Stimulated activated CD4-positive, alpha-beta T cell treated with anti-CD3 and anti-CD28 coated beads, Interleukin-2, amount 100 ng/mL, for 48 hours (primary cell): Measurements from ENCODE around the gene TLE5.
"Not testable (repeated sequence)": the region's sequence is repeated elsewhere in the genome, so short reads cannot be mapped to it uniquely, and the experiment has no call there.

Experiments used
- DNase-seq, 2 donors: peaks; one replicate each; pipeline ENCODE4 v3.0.0-alpha.2; 2020

Gene TLE5

DNA sequence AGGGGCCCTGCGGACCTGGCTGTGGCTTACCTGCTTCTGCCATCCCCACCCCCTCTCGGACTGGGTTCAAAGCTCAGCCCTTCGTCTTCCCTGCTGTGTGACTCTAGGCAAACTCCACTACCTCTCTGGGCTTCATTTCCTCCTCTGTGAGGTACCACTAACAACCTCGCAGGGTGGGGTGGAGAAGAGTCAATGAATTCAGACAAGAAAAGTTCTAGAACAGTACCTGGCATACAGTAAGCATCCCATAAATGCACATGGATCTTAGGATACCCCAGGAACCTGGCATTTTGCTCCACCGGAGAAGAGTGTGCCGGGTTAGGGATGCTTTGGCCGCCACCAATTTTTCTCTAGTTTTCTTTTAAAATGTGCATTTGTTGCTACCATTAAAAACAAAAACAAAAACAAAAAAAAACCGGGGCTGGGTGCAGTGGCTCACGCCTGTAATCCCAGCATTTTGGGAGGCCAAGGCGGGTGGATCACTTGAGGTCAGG is 3.4 kb downstream of the TLE5 start:
- DNase-seq: no peak

DNA sequence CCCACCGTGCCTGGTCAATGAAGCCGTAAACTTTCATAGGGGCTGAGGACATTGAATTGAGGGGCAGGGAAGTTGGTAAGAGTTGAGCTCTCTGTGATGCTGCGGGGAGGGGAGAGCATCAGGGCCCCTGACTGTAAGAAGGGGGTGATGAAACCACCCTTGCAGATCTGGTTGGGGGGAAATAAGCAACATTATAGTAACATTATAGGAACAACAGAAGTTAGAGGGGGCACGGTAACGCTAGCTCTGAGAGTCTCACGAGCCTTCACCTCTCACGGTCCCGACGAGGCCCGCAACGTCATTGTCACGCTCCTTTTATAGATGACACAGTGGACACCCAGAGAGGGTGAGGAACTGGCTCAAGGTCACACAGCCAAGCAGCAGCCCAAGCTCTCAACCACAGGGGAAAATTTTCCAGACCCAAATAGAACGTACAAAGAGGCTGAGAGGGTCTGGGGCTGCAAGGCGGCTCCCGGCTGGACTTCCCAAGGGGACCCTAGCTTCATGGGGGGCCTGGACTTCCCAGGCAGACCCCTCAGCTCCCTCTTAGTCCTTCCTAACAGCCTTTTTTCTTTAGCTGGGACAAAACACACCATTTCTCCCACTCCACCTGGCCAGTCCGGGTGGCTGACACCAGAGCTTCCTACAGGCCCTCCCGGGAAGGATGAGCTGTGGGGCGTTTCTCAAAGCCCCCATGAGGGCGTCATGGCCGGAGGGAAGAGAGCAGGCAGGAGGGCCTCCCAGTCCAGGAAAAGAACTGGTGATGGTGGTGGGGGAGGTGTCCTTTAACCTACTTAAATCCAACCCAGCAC is 4.1 kb downstream of the TLE5 start:
- DNase-seq: no peak

DNA sequence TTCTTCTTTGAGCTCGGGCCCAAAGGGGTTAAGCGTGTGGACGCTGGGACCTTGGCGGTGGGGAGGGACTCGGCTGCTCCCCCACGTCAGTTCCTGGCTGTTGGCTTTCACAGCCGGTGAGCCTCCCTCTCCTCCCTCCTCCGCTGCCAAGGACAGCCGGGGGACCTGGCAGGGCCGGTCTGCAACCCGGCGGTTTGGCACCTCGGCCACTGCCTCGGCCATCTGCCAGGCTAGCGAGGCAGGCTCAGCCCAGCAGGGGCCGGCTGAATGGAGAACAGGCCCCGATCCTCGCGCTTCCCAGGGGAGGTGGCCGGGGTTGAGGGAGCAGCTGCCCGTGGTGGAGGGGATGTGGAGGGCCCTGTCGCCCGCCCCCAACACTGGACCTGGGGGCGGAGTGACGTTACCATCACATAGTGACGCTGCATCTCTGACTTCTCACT is 5.0 kb downstream of the TLE5 start:
- no peak for DNase-seq

DNA sequence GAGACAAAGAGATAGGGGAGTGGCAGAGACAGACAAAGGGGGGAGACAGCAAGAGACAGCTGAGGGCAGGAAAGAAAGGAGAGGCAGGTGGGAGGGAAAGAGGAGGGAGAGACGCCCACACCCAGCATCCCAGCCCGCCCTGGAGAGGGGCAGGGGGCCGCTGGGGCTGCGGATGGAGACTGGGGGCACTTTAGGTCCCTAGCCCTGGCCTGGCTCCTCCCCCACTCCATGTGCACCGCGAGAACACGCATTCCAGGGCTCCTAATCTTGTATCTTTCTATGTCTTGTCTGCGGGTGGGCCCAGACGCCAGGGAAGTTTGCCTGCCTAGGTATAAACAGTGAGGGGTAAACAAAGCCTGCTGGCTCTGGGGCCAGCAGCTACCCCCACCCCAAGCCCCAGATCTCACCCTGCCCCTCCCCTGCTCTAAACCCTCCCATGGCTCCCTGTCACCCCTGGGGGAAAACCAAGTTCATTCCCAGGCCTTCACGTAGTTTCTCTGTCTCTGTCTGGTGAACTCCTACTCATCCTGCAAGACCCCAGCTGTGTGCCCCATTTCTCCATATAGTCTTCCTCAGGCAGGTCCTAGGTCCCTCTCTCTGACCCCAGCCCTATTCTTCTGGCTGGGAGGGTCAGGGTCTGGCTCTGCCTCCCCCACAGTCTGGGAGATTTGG is 5.7 kb downstream of the TLE5 start:
- no peak for DNase-seq

DNA sequence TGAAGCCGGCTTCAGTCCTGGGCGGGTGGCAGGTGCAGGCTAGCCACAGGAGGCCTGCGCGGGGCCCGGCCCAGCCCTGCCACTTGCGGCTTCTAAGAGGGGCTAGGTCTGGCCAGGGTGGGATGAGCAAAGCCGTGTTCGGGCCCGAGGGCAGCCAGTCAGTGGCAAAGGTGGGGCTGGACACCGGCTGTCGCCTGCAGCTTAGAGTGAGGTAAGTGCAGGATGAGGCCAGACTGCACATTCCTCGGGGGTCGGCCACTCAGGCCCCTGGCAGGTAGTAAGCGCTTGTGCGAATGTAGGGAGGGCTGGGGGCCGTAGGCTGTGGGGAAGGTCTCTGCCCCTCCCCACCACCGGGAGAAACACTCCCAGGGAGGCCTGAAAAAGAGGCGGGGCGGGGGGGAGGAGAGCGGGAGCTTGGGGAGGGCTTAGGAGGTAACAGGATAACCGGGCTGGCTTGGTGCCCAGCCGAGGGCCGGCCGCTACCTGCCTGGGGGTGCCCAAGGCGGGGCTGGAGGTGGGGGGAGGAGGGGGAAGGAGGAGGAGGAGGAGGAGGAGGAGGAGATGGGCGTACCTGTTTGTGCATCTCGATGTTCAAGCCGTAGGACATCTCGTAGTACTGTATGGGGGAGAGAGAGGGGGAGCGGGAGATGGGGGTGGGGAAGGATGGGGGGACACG is 6.4 kb downstream of the TLE5 start:
- no peak for DNase-seq

DNA sequence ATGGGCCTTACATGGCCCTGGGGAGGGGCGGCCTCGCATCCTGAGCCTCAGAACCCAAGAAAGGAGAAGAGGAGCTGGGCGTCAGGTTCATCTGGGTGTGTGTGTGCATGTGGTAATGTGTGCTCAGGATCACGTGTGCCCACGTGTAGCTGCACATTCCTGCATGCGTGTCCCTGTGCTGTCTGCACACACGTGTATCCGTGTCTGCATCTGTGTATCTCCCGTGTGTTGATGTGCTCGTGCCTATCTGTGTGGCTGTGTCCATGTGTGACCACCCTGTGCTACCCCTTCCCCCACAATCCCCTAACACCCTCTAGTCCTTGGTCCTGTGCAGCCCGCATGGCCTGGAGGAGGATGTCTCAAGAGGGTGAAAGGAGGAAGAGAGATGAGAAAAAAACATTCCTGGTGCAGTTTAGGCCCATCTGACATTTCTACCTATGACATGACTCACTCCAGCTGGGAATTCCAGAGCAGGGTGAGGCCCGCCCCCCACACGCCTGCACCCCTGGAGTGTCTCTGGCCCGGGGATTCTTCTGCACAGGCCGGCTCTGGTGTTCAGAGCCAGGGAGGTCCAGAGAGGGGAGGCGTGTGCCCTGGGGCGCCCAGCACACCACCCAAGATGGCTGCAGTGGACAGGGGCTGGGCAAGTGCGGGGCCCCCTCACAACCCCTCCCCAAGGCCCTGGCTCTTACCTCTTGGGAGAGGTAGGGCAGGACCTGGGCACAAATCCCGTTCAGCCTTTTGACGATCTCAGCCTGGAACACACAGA is 7.1 kb downstream of the TLE5 start:
- DNase-seq: no peak

DNA sequence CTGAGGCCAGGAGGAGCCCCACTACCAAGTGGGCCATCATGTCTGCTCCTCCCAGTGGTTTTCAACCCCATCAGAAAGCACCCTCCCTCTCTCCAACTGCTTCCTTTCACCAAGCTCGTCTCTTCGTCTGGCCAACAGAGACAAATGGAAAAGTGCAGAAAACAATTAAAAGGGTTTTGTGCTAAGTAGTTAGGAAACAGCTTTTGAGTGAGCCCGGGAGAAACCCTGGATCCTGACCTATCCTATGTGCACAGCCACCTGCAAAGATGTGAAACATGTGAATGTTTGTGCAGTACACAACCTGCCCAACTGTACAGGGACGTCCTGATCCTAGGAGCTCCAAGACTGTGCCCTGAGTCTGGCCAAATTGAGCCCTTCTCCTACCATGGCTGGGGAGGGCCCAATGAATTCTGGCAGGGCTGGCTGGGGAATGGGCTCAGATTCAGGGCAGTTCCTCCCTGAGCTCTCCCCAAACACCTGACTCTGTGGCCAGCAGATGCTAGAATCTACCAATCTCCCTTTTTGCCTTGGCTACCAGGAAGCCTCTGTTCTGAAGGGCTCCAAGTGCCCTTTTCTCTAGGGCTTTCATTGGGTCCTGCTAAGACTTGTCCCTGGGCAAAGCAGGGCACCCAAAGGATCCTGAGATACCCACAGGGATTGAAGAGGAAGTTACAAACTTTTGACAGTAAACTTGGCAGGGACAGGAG is 7.9 kb downstream of the TLE5 start:
- DNase-seq: no peak

DNA sequence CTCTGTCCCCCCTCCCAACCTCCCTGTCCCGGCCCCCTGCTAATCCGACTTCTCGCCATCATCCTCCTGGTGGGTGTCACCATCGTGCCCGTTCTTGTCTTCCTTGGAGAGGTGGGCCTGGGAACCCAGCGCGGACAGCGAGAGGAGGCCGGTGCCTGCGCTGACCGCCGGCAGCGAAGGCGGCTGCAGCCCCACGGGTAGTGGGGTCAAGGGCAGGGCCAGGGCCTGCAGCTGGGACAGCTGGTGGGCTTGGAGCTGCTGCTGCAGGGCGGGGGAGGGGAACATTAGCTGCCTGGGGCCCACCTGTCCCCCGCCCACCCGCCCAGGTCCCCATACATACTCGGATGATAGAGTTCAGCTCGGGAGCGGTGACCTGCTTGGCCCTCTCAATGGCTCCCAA is 8.5 kb downstream of the TLE5 start:
- DNase-seq: no peak

DNA sequence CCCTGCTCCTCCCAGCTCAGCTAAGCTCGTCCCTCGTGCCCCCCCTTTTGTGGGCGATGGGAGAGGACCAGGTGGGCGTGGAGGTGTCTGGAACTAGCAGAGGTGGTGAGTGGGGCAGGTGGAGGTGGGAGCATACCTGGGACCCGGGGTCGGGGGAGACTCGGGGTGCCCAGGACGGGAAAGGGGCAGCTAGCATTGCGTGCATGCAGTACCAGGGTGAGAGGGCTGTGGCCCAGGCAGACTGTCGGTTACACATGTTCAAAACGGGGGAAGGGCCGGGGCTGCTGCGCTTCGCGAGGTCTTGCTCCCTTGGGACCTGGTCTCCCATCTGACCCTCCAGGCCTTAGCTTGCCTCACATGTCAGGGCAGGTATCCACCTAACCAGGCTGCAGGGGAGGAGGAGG is 9.1 kb downstream of the TLE5 start:
- no peak for DNase-seq

DNA sequence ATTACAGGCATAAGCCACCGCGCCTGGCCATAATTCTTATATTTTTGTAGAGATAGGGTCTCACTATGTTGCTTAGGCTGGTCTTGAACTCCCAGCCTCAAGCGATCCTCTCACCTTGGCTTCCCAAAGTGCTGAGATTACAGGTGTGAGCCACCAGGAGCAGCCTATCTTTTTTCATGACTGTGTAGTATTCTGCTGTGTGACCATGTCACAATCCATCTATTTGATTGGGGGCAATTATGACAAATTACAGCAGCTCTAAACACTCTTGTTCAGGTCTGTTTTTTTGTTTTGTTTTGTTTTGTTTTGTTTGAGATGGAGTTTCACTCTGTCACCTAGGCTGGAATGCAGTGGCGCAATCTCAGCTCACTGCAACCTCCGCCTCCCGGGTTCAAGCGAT is 12.3 kb downstream of the TLE5 start:
- not testable (repeated sequence) for DNase-seq

DNA sequence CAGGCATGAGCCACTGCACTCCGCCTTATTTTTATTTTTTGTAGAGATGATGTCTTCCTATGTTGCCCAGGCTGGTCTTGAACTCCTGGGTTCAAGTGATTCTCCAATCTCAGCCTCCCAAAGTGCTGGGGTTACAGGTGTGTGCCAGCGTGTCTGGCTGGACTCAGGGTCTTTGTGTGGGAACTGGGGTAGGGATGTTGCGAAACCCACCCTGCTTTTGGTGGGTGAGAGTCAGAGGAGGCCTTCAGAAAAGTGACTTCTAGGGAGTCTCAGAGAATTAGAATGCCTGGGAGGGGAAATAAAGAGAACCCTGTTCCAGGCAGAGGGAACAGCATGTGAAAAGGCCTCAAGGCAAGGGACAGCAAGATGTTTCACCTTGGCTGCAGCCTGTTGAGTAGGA is 13.2 kb downstream of the TLE5 start:
- no peak for DNase-seq

DNA sequence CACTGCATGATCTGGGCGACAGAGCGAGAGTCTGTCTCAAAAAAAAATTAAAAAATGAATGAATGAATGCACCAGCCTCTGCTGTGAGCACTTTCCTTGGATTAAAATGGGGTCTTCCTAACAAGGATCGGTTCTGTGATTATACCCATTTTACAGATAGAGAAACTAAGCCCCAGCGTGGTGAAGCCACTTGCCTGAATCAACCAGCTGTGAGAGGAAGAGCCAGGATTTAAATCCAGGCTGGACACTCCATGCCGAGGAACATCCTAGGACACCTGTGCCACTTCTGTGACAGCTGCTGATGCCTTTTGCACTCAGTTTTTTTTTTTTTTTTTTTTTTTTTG is 14.1 kb downstream of the TLE5 start:
- DNase-seq: no peak

DNA sequence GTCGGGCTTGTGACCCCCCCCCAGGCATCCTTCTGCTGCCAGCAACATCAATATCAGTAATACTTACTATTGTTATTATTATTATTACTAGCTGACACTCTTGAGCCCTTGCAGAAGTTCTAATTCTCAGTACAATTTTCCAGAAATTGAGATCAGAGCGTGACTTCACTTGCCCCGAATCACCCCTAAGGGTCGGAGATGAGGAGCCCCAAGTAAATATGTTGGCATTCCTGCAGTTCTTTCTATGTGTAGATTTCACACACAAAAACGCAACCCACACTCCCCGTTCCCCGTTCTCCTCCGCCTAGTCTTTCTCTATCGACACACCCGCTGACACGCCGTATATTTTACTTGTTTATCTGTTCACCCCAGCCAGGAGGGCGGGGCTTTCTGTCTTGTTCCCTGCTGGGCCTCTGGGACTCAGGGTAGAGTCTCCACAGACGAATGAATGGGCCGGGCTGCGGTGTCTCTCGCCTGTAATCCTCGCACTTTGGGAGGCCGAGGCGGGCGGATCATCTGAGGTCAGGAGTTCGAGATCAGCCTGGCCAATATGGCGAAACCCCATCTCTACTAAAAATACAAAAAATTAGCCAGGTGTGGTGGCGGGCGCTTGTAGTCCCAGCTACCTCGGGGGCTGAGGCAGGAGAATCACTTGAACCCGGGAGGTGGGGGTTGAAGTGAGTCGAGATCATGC is 14.7 kb downstream of the TLE5 start:
- DNase-seq: peak; percentile 51 to 61

DNA sequence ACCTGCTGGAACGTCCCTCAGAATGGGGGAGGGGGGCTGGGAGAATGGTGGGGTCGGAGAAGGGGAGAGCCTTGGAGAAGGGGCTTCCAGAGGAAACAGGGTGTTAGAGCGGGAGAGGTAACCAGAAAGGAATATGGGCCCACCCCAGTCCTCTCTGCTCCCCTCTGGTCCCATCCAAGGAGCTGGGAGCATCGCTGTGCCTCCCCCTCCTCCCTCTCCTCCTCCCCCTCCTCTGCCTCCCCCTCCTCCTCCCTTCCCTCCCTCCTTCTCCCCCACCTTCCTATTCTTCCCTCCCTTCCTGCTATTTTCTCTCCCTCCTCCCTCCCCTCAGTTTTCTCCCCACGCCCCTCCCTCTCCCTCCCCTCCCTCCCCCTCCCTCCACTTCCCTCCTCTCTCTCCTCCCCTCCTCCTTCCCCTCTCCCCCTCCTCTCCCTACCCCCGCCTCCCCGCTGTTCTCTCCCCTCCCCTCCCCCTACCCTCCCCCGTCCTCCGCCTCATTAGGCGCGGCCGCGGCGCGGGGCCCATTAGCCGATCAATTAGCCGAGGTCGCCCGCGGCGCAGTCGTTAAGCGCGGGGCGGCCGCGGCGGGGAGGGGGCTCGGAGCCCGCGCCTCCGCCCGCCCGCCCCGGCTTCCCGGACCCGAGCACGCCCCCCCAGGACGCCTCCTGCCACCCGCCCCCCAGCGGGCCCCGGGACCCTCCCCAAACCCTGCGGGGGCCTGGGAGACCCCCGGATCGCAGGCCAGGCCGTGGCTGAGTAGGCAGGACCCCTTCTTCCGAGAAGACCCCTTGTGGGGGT is 15.4 kb downstream of the TLE5 start:
- no peak for DNase-seq

DNA sequence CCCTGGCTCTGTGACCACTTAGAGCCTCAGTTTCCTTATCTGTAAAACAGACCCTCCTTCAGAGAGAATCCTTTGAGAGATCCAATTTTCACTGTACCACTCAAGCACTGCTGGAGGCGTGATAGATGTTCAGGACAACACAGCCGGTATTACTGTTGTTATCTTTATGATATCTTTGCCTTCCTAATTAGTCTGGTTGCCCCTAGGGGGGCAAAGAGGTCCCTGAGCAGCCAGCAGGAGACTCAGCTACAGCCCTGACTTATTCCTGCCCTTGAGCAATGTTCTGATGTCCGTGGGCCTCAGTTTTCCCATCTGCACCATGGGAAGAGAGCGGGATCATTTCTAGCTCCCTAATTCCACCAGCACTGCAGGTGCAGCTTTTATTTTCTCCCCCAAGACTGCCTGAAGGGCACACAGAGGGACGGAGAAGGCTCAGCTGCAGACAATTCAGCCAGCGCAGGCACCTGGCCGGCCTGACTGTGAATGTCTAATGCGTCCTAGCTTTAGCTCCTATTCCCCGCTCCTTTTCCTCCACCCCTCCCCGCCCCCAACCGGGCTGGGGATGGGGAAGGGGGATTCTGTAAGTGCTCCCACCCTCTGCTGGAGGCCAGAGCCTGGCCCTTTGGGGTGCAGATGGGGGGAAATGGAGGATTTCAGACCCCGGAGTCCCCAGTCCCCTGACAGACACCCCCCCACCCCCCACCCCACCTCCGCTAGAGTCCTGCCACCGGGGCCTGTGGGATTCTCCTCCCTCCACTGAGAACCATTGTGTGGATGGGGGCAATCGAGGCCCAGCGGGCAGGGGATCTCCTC is 16.2 kb downstream of the TLE5 start:
- DNase-seq: no peak

DNA sequence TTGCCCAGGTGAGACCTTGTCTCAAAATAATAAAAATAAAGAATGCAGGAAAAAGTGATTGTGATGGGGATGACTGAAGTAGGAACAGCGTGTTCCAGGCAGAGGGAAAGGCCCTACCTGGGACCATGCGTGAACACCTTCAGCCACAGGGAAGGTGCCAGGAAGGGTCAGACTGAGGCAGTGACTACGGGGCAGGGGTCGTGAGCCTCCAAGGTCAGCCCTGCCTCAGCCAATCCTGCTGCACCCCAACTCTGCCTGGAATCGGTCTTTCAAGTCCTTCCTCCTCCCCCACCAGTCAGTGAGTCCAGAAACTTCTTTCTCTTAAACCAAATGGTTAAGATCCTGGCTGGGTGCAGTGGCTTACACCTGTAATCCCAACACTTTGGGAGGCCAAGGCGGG is 17.1 kb downstream of the TLE5 start:
- DNase-seq: no peak

DNA sequence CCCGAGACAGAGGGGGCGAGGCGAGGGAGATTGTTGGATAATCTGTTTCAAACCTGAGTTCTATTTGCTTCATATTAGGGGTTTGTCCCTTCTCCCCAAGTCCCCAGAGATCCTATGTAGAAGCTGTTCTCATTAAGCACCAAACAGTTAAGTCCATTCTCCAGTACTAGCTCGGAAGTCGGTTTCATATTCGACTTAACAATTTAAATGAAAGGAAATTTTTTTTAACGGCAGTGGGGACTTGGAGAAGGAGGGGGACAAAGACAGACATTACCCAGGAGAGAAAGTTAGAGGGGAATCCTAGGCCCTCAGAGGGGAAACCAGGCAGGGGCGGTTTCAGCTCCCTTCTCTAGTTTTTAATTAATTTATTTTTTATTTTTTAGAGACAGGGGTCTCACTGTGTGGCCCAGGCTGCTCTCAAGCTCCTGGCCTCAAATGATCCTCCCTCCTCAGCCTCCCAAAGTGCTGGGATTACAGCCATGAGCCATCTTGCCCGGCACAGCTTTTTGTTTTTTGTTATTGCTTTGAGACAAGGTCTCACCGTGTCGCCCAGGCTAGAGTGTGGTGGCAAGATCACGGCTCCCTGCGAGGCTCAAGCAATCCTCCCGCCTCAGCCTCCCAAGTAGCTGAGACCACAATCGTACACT is 19.6 kb downstream of the TLE5 start:
- DNase-seq: no peak

DNA sequence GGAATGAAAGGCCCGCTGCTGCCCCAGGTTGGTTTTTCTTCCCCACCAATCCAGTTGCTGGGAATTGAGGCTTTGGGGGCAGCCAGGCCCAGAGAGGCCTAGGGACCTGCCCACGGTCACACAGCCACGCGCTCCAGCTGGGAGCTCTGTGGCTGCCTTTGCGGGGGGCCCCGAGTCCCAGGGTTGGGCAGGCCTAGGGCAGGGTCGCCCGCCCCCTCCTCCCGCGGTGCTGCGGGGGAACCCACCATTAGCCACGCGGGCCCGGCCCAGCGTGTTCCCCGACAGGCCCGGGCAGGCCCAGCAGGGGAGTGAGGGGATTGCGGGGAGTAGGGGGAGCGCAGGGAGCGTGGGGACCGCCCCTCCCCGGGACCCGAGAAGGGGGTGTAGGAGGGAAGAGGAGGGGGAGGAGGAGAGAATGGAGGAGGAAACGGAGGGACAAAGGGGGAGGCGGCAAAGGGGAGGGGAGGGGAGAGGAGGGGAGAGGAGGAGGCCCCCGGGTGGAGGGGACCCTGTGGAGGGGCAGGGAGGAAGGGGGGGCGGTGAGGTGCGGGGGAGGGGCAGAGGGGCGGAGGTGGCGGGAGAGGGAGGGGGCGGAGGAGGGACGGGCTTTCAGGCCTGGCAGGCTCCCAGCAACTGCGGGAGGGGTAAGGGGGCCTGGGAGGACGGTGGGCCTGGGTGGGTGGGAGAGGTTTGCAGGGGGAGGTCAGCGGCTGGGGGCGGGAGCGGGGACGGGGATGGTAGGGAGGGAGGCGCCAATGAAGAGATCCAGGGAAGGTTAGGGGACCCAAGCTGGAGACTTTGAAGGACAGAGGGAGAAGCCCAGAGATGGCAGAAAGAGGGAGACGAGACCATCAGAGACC is 20.3 kb downstream of the TLE5 start:
- no peak for DNase-seq

DNA sequence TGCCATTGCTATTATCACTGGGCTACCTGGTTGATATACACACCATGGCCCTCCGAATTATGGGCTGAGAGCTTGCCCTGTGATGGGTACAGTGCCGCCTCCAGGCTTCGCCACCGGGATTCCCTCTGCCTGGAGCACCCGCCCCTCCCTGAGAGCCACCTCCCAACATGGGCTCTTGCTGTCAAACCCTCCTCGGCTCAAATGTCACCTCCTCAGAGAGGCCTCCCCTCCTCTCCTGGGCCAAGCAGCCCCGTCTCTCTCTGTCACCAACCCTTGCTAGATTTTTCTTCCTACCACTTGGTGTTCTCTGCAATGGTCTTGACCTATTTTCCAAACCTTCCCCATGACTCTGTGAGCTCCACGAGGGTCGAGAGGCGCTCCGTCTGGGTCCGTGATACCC is 21.0 kb downstream of the TLE5 start:
- no peak for DNase-seq
